Left cardiac atrium (tissue), 2 donors: ENCODE data around the gene SLC35D1. TPM values are rescaled to one million over a fixed set of nuclear protein-coding genes. Genes with fewer than 3 reads are reported as not detected.

ENCODE experiments used
- total RNA-seq, 2 donors: library from RNA; stranded (reverse); fragmentation: NEBNext Ultra II Directional; extraction: Animal tissue kit (Norgen Biotek cat#: 25700); gene quantifications; one replicate each; pipeline ENCODE4 v1.2.1, GENCODE V29; 2021
- donor health status: DM: no; HTN: yes; CAD: no; lungs with severe emphysema.
- donor health status: DM: yes; HTN: yes; CAD: no.

Gene SLC35D1
- total RNA-seq, 2 donors from 2014 or later: 2.6 to 4.5 TPM

Other genes starting within 250 kb of the SLC35D1 start
- 10 to 100 TPM; 10.3 to 17.5 TPM for gene DNAI4, start 129.3 kb downstream of the SLC35D1 start, total RNA-seq
- 10 to 100 TPM; 19.9 to 27.5 TPM for gene MIER1, start 129.2 kb downstream of the SLC35D1 start, total RNA-seq
- not detected for gene C1orf141, start 80.8 kb upstream of the SLC35D1 start, total RNA-seq
- not detected for gene IL23R, start 112.3 kb upstream of the SLC35D1 start, total RNA-seq